ENCODE results near the gene PIK3CG.
"Not testable (repeated sequence)": the region's sequence is repeated elsewhere in the genome, so short reads cannot be mapped to it uniquely, and the experiment has no call there.

PIK3CG gene

DNA sequence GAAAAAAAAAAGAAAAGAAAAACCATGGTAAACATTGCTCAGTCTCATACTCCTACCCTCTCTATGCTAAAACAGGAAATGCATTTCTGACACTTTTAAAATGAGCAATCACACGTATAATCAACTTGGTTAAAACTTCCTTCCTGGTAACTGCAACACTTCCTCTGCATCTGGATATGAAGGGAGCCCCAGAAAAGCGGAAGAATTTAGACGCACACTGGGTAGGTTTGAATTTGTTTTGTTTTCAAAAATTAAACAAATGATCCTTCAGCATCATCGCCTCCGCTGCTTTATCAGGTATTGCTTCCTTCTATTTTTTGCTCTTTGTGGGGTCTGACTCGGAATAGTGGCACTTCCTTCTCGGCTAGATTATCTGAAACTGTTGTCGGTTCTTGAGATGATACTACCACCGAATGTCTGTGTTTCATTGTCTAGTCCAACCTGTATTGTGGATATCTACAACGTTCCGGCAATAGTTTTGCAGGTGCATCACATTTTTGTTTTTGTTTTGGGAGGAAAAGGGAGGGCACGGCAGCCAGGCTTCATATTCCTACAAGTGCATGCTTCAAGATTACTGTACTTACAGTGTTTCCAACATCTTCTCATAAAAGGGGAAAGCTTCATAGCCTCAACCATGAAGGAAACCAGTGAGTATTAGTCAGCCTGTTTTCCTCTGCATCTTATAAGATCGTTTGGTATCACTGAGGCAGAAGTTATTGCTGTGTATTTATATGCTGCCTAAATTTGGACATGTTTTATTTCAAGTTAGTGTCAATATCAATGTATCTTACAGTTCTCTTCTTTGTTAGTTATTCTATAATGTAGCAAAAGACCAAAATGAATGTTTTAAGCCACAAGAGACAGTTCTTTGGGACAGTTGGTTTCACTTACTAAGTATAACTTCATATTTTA lies at the start of gene PIK3CG:
Gene PIK3CG (plus strand): TSS at position 153 of the 912 bp plus-strand sequence. CDS start 2,280 bp downstream, outside the sequence.
- Histone ChIP-seq H3K9me3 (ENCODE audit: control insufficient read depth, low read length) (no peaks in the 10 kb centered on the region), H3K4me1 (ENCODE audit: control insufficient read depth, insufficient read depth, low read length) (no peaks in the 10 kb centered on the region), H3K4me3 (ENCODE audit: low read length) (no peak within 1 kb of the TSS), H3K36me3 (ENCODE audit: control insufficient read depth, insufficient read depth, low read length) (no peaks in the 10 kb centered on the region), H3K27me3 (ENCODE audit: control insufficient read depth, insufficient read depth, low read length) (no peaks in the 10 kb centered on the region), H3K9ac (ENCODE audit: low read length) (no peak within 1 kb of the TSS)

DNA sequence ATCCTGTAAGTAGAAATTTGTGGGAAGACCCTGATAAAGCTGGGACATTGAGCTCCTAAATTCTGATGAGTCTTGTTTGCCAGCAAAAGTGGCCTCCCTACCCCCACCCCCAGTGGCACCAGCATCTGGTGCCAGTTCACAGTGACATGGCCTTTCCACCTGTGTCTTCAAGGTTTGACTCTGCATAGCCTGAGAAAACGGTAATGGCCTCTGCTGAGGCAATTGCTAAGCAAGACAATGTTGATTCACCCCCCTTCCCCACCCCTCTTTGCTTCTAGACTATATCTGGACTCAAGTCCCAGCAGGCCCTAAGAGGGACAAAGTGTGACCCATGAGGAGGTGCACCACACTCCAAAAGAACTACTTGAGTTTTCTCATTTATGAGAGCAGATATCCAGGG lies 48.0 kb upstream of the PIK3CG start:
- Histone ChIP-seq H3K9me3 (ENCODE audit: control insufficient read depth, low read length) (no peaks in the 10 kb centered on the region), H3K27me3 (ENCODE audit: control insufficient read depth, insufficient read depth, low read length) (no peaks in the 10 kb centered on the region), H3K4me3 (ENCODE audit: low read length) (no peak overlapping the region), H3K9ac (ENCODE audit: low read length) (no peak overlapping the region), H3K36me3 (ENCODE audit: control insufficient read depth, insufficient read depth, low read length) (no peaks in the 10 kb centered on the region), H3K4me1 (ENCODE audit: control insufficient read depth, insufficient read depth, low read length) (no peaks in the 10 kb centered on the region)

DNA sequence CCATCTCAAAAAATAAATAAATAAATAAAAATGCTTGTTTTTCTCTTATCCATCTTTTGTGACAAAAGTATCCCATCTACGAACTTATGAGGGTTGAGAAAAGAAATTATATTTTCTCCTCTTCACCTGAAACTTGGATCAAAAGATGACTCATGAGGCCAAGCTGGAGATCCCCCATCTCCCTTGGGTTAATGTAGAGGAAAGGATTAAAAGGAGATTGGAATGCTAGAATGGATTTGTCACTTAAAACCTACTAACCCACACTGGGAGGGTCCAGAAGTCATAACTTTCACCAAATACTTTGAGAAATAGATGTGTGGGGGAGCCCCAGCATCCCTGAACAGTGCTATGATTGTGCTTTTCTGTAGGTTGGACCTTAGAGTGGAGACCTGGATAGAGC lies 46.3 kb upstream of the PIK3CG start:
- no peak overlapping the region for H3K9ac ChIP-seq (ENCODE audit: low read length)
- no peak overlapping the region for H3K4me3 ChIP-seq (ENCODE audit: low read length)
- H3K9me3 ChIP-seq (ENCODE audit: control insufficient read depth, low read length): no peaks in the 10 kb centered on the region
- no peaks in the 10 kb centered on the region for H3K4me1 ChIP-seq (ENCODE audit: control insufficient read depth, insufficient read depth, low read length)
- H3K27me3 ChIP-seq (ENCODE audit: control insufficient read depth, insufficient read depth, low read length): no peaks in the 10 kb centered on the region
- H3K36me3 ChIP-seq (ENCODE audit: control insufficient read depth, insufficient read depth, low read length): no peaks in the 10 kb centered on the region

DNA sequence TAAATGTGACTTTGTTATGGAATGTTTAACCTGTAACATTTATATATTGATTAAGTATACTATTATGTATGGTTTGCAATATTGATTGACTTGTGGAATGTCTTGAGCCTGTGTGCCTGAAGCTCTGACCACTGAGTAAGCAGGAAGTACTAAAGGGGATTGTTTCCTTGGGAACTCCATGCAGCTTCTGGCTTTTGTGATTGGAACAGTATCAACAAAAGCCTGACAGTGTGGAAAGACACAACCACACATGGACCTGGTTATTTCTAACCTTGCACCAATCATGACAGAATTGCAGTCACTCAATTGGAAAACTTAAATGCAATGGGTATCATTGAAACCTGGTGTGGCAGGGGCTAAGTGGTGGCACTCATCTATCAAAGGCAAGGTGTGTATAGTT lies 45.5 kb upstream of the PIK3CG start:
- no peaks in the 10 kb centered on the region for H3K4me1 ChIP-seq (ENCODE audit: control insufficient read depth, insufficient read depth, low read length)
- no peaks in the 10 kb centered on the region for H3K9me3 ChIP-seq (ENCODE audit: control insufficient read depth, low read length)
- no peaks in the 10 kb centered on the region for H3K36me3 ChIP-seq (ENCODE audit: control insufficient read depth, insufficient read depth, low read length)
- no peak overlapping the region for H3K9ac ChIP-seq (ENCODE audit: low read length)
- H3K27me3 ChIP-seq (ENCODE audit: control insufficient read depth, insufficient read depth, low read length): no peaks in the 10 kb centered on the region
- no peak overlapping the region for H3K4me3 ChIP-seq (ENCODE audit: low read length)

DNA sequence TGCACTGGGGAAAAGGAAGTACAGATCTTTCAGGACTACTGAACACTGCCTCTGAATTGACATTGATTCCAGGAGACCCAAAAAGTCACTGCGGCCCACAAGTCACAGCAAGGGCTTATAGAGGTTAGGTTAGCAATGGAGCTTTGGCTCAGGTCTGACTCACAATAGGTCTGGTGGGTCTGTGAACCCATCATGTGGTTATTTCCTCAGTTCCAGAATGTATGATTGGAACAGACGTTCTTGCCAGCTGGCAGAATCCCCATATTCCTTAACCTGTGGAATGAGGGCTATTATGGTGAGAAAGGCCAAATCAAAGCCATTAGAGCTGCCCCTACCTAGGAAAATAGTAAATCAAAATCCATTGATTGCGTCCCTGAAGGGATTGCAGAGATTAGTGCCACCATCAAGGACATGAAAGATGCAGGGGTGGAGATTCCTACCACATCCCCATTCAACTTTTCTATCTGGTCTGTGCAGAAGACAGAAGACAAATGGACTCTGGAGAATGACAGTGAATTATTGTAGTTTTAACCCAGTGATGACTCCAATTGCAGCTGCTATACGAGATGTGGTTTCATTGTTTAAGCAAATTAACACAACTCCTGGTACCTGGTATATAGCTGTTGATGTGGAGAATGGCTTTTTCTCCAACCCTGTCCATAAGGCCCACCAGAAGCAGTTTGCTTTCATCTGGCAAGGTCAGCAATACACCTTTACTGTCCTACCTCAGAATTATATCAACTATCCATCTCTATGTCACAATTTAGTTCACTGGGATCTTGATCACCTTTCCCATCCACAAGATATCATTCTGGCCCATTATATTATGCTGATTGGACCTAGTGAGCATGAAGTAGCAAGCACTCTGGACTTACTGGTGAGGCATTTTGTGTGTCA lies 44.5 kb upstream of the PIK3CG start:
- Histone ChIP-seq H3K4me1 (ENCODE audit: control insufficient read depth, insufficient read depth, low read length) (no peaks in the 10 kb centered on the region), H3K36me3 (ENCODE audit: control insufficient read depth, insufficient read depth, low read length) (no peaks in the 10 kb centered on the region), H3K9ac (ENCODE audit: low read length) (no peak overlapping the region), H3K4me3 (ENCODE audit: low read length) (no peak overlapping the region), H3K9me3 (ENCODE audit: control insufficient read depth, low read length) (no peaks in the 10 kb centered on the region), H3K27me3 (ENCODE audit: control insufficient read depth, insufficient read depth, low read length) (no peaks in the 10 kb centered on the region)

DNA sequence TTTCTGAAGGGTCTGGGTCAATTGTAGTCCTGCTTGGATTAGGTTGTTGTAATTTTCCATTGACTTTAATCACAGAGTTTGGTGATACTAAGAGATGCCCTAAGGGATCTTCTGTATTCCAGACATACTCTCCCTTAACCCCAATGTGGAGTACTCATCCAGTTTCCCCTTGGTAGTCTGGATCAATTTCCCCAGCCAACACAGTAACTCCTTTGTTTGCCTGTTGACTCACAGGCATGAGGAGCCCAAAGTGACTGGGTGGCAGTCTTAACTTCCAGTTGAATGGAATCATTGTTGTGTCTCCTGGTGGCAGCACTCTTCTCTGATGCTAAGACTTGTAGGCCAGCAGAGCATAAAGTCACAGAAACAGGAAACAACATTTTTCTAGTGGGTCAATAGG lies 41.5 kb upstream of the PIK3CG start:
- no peak overlapping the region for H3K4me3 ChIP-seq (ENCODE audit: low read length)
- H3K9me3 ChIP-seq (ENCODE audit: control insufficient read depth, low read length): no peaks in the 10 kb centered on the region
- H3K9ac ChIP-seq (ENCODE audit: low read length): no peak overlapping the region
- H3K27me3 ChIP-seq (ENCODE audit: control insufficient read depth, insufficient read depth, low read length): no peaks in the 10 kb centered on the region
- H3K4me1 ChIP-seq (ENCODE audit: control insufficient read depth, insufficient read depth, low read length): no peaks in the 10 kb centered on the region
- H3K36me3 ChIP-seq (ENCODE audit: control insufficient read depth, insufficient read depth, low read length): no peaks in the 10 kb centered on the region

DNA sequence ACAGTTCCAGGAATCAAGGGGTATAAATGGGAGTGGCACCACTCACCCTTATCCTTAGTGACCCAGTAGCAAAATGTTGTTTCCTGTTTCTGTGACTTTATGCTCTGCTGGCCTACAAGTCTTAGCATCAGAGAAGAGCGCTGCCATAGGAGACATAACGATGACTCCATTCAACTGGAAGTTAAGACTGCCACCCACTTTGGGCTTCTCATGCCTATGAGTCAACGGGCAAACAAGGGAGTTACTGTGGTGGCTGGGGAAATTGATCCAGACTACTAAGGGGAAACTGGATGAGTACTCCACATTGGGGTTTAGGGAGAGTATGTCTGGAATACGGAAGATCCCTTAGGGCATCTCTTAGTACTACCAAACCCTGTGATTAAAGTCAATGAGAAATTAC lies 40.6 kb upstream of the PIK3CG start:
- Histone ChIP-seq H3K9me3 (ENCODE audit: control insufficient read depth, low read length) (peaks cover 3% of the 10 kb centered on the region), H3K4me1 (ENCODE audit: control insufficient read depth, insufficient read depth, low read length) (no peaks in the 10 kb centered on the region), H3K4me3 (ENCODE audit: low read length) (no peak overlapping the region), H3K9ac (ENCODE audit: low read length) (no peak overlapping the region), H3K27me3 (ENCODE audit: control insufficient read depth, insufficient read depth, low read length) (no peaks in the 10 kb centered on the region), H3K36me3 (ENCODE audit: control insufficient read depth, insufficient read depth, low read length) (no peaks in the 10 kb centered on the region)

DNA sequence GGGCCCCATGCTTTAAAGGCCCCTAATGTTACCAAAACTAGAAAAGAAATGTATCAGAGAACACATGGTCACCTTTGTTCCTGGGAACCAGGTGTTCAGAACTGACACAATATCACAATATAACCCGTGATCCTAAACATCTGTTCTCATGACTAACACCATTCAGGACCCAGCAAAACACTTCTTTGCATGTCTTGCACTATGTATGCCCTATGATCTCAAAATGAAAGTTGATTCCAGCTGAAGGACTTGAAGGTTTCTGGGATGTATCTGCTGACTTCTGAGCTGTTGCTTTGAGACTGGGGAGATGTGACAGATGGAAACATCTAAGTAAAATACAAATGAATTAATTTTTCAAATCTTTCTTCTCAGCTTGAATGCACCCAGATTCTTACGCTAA lies 37.5 kb upstream of the PIK3CG start:
- Histone ChIP-seq H3K4me1 (ENCODE audit: control insufficient read depth, insufficient read depth, low read length) (peaks cover 6% of the 10 kb centered on the region), H3K36me3 (ENCODE audit: control insufficient read depth, insufficient read depth, low read length) (no peaks in the 10 kb centered on the region), H3K9ac (ENCODE audit: low read length) (no peak overlapping the region), H3K4me3 (ENCODE audit: low read length) (no peak overlapping the region), H3K27me3 (ENCODE audit: control insufficient read depth, insufficient read depth, low read length) (no peaks in the 10 kb centered on the region), H3K9me3 (ENCODE audit: control insufficient read depth, low read length) (peaks cover 3% of the 10 kb centered on the region)

DNA sequence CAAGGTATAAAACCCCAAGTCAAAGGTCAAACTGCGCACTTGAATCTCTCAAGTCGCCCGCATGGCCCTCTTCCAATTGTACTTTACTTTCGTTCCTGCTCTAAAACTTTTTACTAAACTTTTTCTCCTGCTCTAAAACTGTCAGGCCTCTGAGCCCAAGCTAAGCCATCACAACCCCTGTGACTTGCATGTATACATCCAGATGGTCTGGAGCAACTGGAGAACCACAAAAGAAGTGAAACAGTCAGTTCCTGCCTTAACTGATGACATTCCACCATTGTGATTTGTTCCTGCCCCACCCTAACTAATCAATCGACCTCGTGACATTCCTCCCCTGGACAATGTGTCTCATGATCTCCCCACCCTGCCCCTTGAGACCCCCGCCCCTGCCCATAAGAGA lies 35.6 kb upstream of the PIK3CG start:
- Histone ChIP-seq H3K27me3 (ENCODE audit: control insufficient read depth, insufficient read depth, low read length) (no peaks in the 10 kb centered on the region), H3K9ac (ENCODE audit: low read length) (no peak overlapping the region), H3K4me1 (ENCODE audit: control insufficient read depth, insufficient read depth, low read length) (peaks cover 6% of the 10 kb centered on the region), H3K36me3 (ENCODE audit: control insufficient read depth, insufficient read depth, low read length) (no peaks in the 10 kb centered on the region), H3K9me3 (ENCODE audit: control insufficient read depth, low read length) (peaks cover 3% of the 10 kb centered on the region), H3K4me3 (ENCODE audit: low read length) (no peak overlapping the region)

DNA sequence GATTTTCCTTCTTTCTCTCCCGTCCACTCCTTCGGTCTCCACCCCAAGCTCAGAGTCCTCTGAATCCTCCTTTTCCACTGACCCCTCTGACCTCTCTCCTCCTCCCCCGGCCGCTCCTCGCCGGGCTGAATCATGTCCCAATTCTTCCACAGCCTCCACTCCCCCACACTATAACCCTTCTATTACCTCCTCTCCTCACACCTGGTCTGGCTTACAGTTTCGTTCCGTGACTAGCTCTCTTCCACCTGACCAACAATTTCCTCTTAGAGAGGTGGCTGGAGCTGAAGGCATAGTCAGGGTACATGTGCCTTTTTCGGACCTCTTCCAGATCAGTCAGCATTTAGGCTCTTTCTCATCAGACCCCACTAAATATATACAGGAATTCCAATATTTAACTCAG lies 34.2 kb upstream of the PIK3CG start:
- H3K27me3 ChIP-seq (ENCODE audit: control insufficient read depth, insufficient read depth, low read length); H3K4me1 ChIP-seq (ENCODE audit: control insufficient read depth, insufficient read depth, low read length); H3K9me3 ChIP-seq (ENCODE audit: control insufficient read depth, low read length); H3K9ac ChIP-seq (ENCODE audit: low read length); H3K36me3 ChIP-seq (ENCODE audit: control insufficient read depth, insufficient read depth, low read length); H3K4me3 ChIP-seq (ENCODE audit: low read length): not testable (repeated sequence)

DNA sequence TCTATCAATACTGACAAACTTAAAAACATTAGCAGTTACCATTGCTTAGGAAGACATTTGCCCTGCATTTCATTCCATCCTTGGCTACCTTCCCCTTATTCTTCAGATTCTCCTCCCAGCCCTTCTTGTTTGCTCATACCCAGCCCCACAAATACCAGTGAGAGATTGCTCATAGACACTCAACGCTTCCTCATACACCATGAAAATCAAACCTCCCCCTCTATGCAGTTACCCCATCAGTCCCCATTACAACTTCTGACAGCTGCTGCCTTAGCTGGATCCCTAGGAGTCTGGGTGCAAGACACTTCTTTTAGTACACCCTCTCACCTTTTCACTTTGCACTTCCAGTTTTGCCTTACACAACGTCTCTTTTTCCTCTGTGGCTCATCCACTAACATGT lies 28.3 kb upstream of the PIK3CG start:
- no peaks in the 10 kb centered on the region for H3K4me1 ChIP-seq (ENCODE audit: control insufficient read depth, insufficient read depth, low read length)
- no peaks in the 10 kb centered on the region for H3K27me3 ChIP-seq (ENCODE audit: control insufficient read depth, insufficient read depth, low read length)
- H3K9ac ChIP-seq (ENCODE audit: low read length): no peak overlapping the region
- H3K36me3 ChIP-seq (ENCODE audit: control insufficient read depth, insufficient read depth, low read length): no peaks in the 10 kb centered on the region
- H3K4me3 ChIP-seq (ENCODE audit: low read length): no peak overlapping the region
- no peaks in the 10 kb centered on the region for H3K9me3 ChIP-seq (ENCODE audit: control insufficient read depth, low read length)

DNA sequence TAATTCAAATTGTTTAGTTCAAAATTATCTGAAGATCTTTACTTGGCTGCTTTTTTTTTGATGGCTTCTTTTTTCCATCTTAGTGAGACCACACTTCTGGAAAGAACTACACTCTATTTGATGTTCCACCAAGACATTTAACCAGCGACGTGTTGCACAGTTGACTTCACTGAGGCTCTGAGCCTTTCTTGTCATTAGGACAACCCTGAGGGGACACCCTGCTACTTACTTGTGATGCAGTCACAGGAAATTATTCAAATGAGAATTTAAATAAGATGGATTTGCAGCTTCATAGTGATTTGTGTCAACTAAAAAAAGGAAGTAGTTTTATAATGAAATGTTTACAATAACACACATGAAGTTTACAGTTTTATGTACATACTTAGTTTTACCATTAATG lies 25.6 kb upstream of the PIK3CG start:
- no peak overlapping the region for H3K9ac ChIP-seq (ENCODE audit: low read length)

More for the DNA sequence above, 25.6 kb upstream of the PIK3CG start:
- H3K4me3 ChIP-seq (ENCODE audit: low read length): no peak overlapping the region
- H3K9me3 ChIP-seq (ENCODE audit: control insufficient read depth, low read length): no peaks in the 10 kb centered on the region
- H3K4me1 ChIP-seq (ENCODE audit: control insufficient read depth, insufficient read depth, low read length): no peaks in the 10 kb centered on the region
- no peaks in the 10 kb centered on the region for H3K27me3 ChIP-seq (ENCODE audit: control insufficient read depth, insufficient read depth, low read length)
- H3K36me3 ChIP-seq (ENCODE audit: control insufficient read depth, insufficient read depth, low read length): no peaks in the 10 kb centered on the region
